Endothelial cell of umbilical vein (primary cell): Measurements from ENCODE around the gene PIKFYVE. TPM values are rescaled to one million over a fixed set of nuclear protein-coding genes. Genes with fewer than 3 reads are reported as not detected.

Experiments
- BruUV-seq: library from RNA; stranded (reverse); fragments of 400-500 nt; replicated peaks from 2 replicates; lab custom pipeline; 2021; lab: Mats Ljungman, UMichigan
- CTCF ChIA-PET: fragments of 300-600, 350-600 bp; sonication (Branson Sonifier 250); formaldehyde crosslinking; loops from one replicate; lab custom pipeline; 2021; ENCODE audit warnings: antibody characterized with exemption, inconsistent platforms; lab: Charles Lee
- POLR2A ChIA-PET: fragments of 300-600, 350-600 bp; sonication (Branson Sonifier 250); formaldehyde crosslinking; loops from one replicate; lab custom pipeline; 2021; ENCODE audit warnings: antibody characterized with exemption, inconsistent platforms; lab: Charles Lee
- DNase-seq: peaks from one replicate; pipeline ENCODE4 v3.0.0-alpha.2; 2011; ENCODE audit warnings: low read depth, low spot score
- FAIRE-seq: peaks from 2 replicates; lab custom pipeline; 2011; peaks lifted over from hg19 to GRCh38; lab: Jason Lieb, UNC
- H2AFZ ChIP-seq: 2 replicates; pipeline ENCODE4 v1.6.0; 2012; ENCODE audit warnings: low read depth, low read length, control low read depth, inconsistent platforms
- H3K27ac ChIP-seq: 2 replicates; pipeline ENCODE4 v1.5.1; 2011; ENCODE audit warnings: low read depth, mild to moderate bottlenecking, control low read depth, low read length, moderate library complexity; ENCODE audit not compliant: insufficient read depth
- H3K27me3 ChIP-seq, 2 experiments: 2 replicates each; pipeline versions ENCODE4 v1.6.0 to v1.6.1; 2011; ENCODE audit warnings: low read length in 2 of 2, mixed read lengths in 1 of 2; ENCODE audit not compliant: control insufficient read depth in 2 of 2, insufficient read depth in 2 of 2
- H3K36me3 ChIP-seq, 2 experiments: 2 replicates in 1 of 2; 3 replicates in 1 of 2; pipeline ENCODE4 v1.5.1; 2011; ENCODE audit warnings: low read length in 2 of 2, mild to moderate bottlenecking in 1 of 2, moderate library complexity in 1 of 2; ENCODE audit not compliant: control insufficient read depth in 2 of 2, insufficient read depth in 2 of 2; ENCODE audit errors: extremely low read depth in 1 of 2
- H3K4me1 ChIP-seq: 3 replicates; pipeline ENCODE4 v1.5.1; 2011; ENCODE audit warnings: mild to moderate bottlenecking, low read length; ENCODE audit not compliant: control insufficient read depth, insufficient read depth; ENCODE audit errors: extremely low read depth
- H3K4me2 ChIP-seq: 2 replicates; pipeline ENCODE4 v1.6.1; 2011; ENCODE audit warnings: low read length, control low read depth, mixed read lengths; ENCODE audit not compliant: insufficient read depth
- H3K4me3 ChIP-seq, 3 experiments: fragments of 200-600 bp in 1 of 3; sonication (generic), shearing (Covaris generic) in 1 of 3; replicated peaks in 1 of 3; 2 replicates each; pipeline ENCODE4 v1.5.1; 2011 to 2016; ENCODE audit warnings: control low read depth in 3 of 3, low read length in 3 of 3, mild to moderate bottlenecking in 2 of 3, inconsistent platforms in 1 of 3, low read depth in 1 of 3, moderate library complexity in 1 of 3; ENCODE audit not compliant: insufficient read depth in 1 of 3
- H3K79me2 ChIP-seq: 2 replicates; pipeline ENCODE4 v1.6.0; 2012; ENCODE audit warnings: low read length, inconsistent platforms; ENCODE audit not compliant: control insufficient read depth, insufficient read depth
- H3K9ac ChIP-seq: replicated peaks from 2 replicates; pipeline ENCODE3; 2011; ENCODE audit warnings: low read length, control low read depth; ENCODE audit not compliant: insufficient read depth; ENCODE audit errors: extremely low read depth
- H3K9me1 ChIP-seq: replicated peaks from 3 replicates; pipeline ENCODE4 v1.6.0; 2011; ENCODE audit warnings: mild to moderate bottlenecking, low read length; ENCODE audit not compliant: control insufficient read depth, insufficient read depth; ENCODE audit errors: extremely low read depth
- H3K9me3 ChIP-seq: replicated peaks from 2 replicates; pipeline ENCODE4 v1.5.1; 2012; ENCODE audit warnings: low read length, inconsistent platforms; ENCODE audit not compliant: control insufficient read depth, insufficient read depth
- H4K20me1 ChIP-seq: replicated peaks from 2 replicates; pipeline ENCODE3; 2011; ENCODE audit warnings: mild to moderate bottlenecking, low read length; ENCODE audit not compliant: control insufficient read depth, insufficient read depth; ENCODE audit errors: extremely low read depth
- CTCF ChIP-seq, 2 donors: IDR thresholded peaks; 1 replicate in 1 of 2; 2 replicates in 1 of 2; pipeline ENCODE4 v1.5.1; 2011; ENCODE audit warnings: low read length in 2 of 2, mild to moderate bottlenecking in 2 of 2, moderate library complexity in 2 of 2, control low read depth in 1 of 2, inconsistent platforms in 1 of 2, low read depth in 1 of 2; ENCODE audit not compliant: insufficient read depth in 1 of 2; ENCODE audit errors: extremely low read depth in 1 of 2
- EZH2 ChIP-seq: IDR thresholded peaks from 2 replicates; pipeline ENCODE4 v1.6.1; 2012; ENCODE audit warnings: borderline replicate concordance, low read depth, mild to moderate bottlenecking, moderate library complexity, low read length, inconsistent platforms; ENCODE audit not compliant: severe bottlenecking
- FOS ChIP-seq: IDR thresholded peaks from 2 replicates; pipeline ENCODE4 v1.6.1; 2011; ENCODE audit warnings: mild to moderate bottlenecking, low read length, moderate library complexity, borderline replicate concordance; ENCODE audit not compliant: insufficient read depth
- JUN ChIP-seq: IDR thresholded peaks from 2 replicates; pipeline ENCODE4 v1.6.1; 2011; ENCODE audit warnings: borderline replicate concordance, low read depth; ENCODE audit not compliant: insufficient read length, insufficient read depth
- MAX ChIP-seq: IDR thresholded peaks from 2 replicates; pipeline ENCODE4 v1.6.1; 2011; ENCODE audit not compliant: insufficient read depth, insufficient read length
- dilution Hi-C: fragments of 300-500 bp; cut with MboI; formaldehyde crosslinking; loops from one replicate; pipeline ENCODE4 v1.15.0; 2019; ENCODE audit warnings: low sequenced_read_pairs; ENCODE audit not compliant: extremely low pct_ligation_motif_present
- intact Hi-C: fragments of 100-400 bp; cut with micrococcal nuclease; formaldehyde crosslinking; loops from one replicate; pipeline ENCODE4 v1.10.0; 2022
- polyA plus RNA-seq, 4 experiments: library from polyadenylated mRNA; depleted of rRNA in 3 of 4; stranded (reverse) in 3 of 4; unstranded in 1 of 4; fragments of >200 nt; gene quantifications; 2 replicates each; pipeline versions ENCODE4 v1.2.1 to v1.2.3, GENCODE V29; 2011 to 2012; ENCODE audit warnings: missing spikeins in 1 of 4
- total RNA-seq: library from RNA; stranded (reverse); gene quantifications from 2 replicates; pipeline ENCODE4 v1.2.3, GENCODE V29; 2021

PIKFYVE gene
- total and polyA plus RNA-seq, 2 donors (not counting 3 experiments of a cell fraction or from before 2014, with no cell fraction given): 9.0 to 28.2 TPM

- FAIRE-seq (no peak), DNase-seq (no peak)
- no peaks in the 10 kb centered on the region for H3K4me1 ChIP-seq
- H3K36me3 ChIP-seq: no peaks in the 10 kb centered on the region
- intact Hi-C loops (loop anchor here (10.0 kb wide), 1 partner anchor 1575 kb away; no protein-coding TSS in a partner anchor), dilution Hi-C loops (no loop called here)
- H3K9me3 ChIP-seq: no peaks in the 10 kb centered on the region
- no peak overlapping the region for H3K4me3 ChIP-seq
- no peak overlapping the region for H3K9ac ChIP-seq
- TF ChIP-seq MAX: no peak
- no peak for TF ChIP-seq FOS
- TF ChIP-seq JUN: no peak
- ChIA-PET CTCF (interaction anchor here (1.3 kb wide), 1 partner anchor 941 kb away, joined by 3 read pairs; no protein-coding TSS in a partner anchor), POLR2A (no interaction called here)
- H3K9me1 ChIP-seq: no peaks in the 10 kb centered on the region
- H3K4me2 ChIP-seq: no peak overlapping the region
- H2AFZ ChIP-seq: no peak overlapping the region
- no peak overlapping the region for H3K27ac ChIP-seq
- H3K79me2 ChIP-seq: no peaks in the 10 kb centered on the region
- no peaks in the 10 kb centered on the region for H4K20me1 ChIP-seq
- H3K27me3 ChIP-seq: no peaks in the 10 kb centered on the region
- no TSS peak for BruUV-seq
These were observed 123.9 kb downstream of the PIKFYVE start for GRCh38 chr2:208389940-208390339.

GRCh38 chr2:208392300-208392699 is 126.2 kb downstream of the PIKFYVE start:
- CTCF ChIA-PET: interaction anchor here (0.7 to 1.3 kb wide), 5 partner anchors 11 to 939 kb away, joined by 3 to 13 read pairs (median 3); no protein-coding TSS in a partner anchor

More at GRCh38 chr2:208392300-208392699, 126.2 kb downstream of the PIKFYVE start:
- no TSS peak for BruUV-seq
- H3K4me1 ChIP-seq: no peaks in the 10 kb centered on the region
- TF ChIP-seq EZH2: no peak
- peak in 1 of 2 donors; percentile 4 for TF ChIP-seq CTCF (IDR thresholded peaks at IDR 0.05; ENCODE audit: extremely low read depth in 1 of 2, insufficient read depth in 1 of 2, low read depth in 1 of 2, low read length in 2 of 2)
- TF ChIP-seq FOS: no peak
- H3K9me3 ChIP-seq: no peaks in the 10 kb centered on the region
- dilution Hi-C loops (no loop called here), intact Hi-C loops (loop anchor here (10.0 kb wide), 1 partner anchor 1573 kb away; no protein-coding TSS in a partner anchor)
- H3K9me1 ChIP-seq: no peaks in the 10 kb centered on the region
- POLR2A ChIA-PET: no interaction called here
- H3K79me2 ChIP-seq: no peaks in the 10 kb centered on the region
- no peak overlapping the region for H3K4me2 ChIP-seq
- no peaks in the 10 kb centered on the region for H4K20me1 ChIP-seq
- no peaks in the 10 kb centered on the region for H3K27me3 ChIP-seq
- no peak overlapping the region for H3K9ac ChIP-seq
- H3K4me3 ChIP-seq: no peak overlapping the region
- no peak for FAIRE-seq
- no peak overlapping the region for H2AFZ ChIP-seq
- H3K27ac ChIP-seq: no peak overlapping the region
- no peaks in the 10 kb centered on the region for H3K36me3 ChIP-seq
- no peak for DNase-seq
